HL-60 (cell line): Measurements from ENCODE around the gene AR.

Source experiments
- DNase-seq, 2 experiments: peaks; one replicate each; pipeline ENCODE4 v3.0.0-alpha.2; 2010 to 2020; ENCODE audit warnings: low read depth in 1 of 2, low spot score in 1 of 2
- H3K27ac ChIP-seq: fragments of 250-450 bp; sonication (Bioruptor Pico); replicated peaks from 2 replicates; pipeline ENCODE4 v1.5.1; 2020; ENCODE audit warnings: mild to moderate bottlenecking, moderate library complexity
- H3K27me3 ChIP-seq: fragments of 250-450 bp; sonication (Bioruptor Pico); 2 replicates; pipeline ENCODE4 v1.5.1; 2021; ENCODE audit warnings: mild to moderate bottlenecking, moderate library complexity; ENCODE audit not compliant: insufficient read depth, poor library complexity, severe bottlenecking
- H3K4me3 ChIP-seq: replicated peaks from 2 replicates; pipeline ENCODE4 v1.5.1; 2011; ENCODE audit warnings: mild to moderate bottlenecking, control low read depth, low read length; ENCODE audit not compliant: insufficient read depth
- GABPA ChIP-seq: IDR thresholded peaks from 2 replicates; pipeline ENCODE4 v1.6.1; 2012; ENCODE audit warnings: low read depth
- POLR2AphosphoS5 ChIP-seq: IDR thresholded peaks from 2 replicates; pipeline ENCODE4 v1.6.1; 2012; ENCODE audit warnings: low read depth
- REST ChIP-seq: IDR thresholded peaks from 2 replicates; pipeline ENCODE4 v1.6.1; 2012; ENCODE audit warnings: low read depth; ENCODE audit not compliant: insufficient replicate concordance
- SPI1 ChIP-seq: IDR thresholded peaks from 2 replicates; pipeline ENCODE4 v1.6.1; 2012; ENCODE audit warnings: low read depth, mild to moderate bottlenecking, borderline replicate concordance
- TF ChIP-seq, protein P1 (sequence below): IDR thresholded peaks from one replicate; pipeline ENCODE4 v1.5.1; 2011; ENCODE audit warnings: low read length, control low read depth, inconsistent platforms; ENCODE audit not compliant: insufficient read depth

Gene AR

GRCh38 chrX:67734111-67734753, 190.4 kb downstream of the AR start:
- TF ChIP-seq GABPA = no peak
- TF ChIP-seq, protein P1, sequence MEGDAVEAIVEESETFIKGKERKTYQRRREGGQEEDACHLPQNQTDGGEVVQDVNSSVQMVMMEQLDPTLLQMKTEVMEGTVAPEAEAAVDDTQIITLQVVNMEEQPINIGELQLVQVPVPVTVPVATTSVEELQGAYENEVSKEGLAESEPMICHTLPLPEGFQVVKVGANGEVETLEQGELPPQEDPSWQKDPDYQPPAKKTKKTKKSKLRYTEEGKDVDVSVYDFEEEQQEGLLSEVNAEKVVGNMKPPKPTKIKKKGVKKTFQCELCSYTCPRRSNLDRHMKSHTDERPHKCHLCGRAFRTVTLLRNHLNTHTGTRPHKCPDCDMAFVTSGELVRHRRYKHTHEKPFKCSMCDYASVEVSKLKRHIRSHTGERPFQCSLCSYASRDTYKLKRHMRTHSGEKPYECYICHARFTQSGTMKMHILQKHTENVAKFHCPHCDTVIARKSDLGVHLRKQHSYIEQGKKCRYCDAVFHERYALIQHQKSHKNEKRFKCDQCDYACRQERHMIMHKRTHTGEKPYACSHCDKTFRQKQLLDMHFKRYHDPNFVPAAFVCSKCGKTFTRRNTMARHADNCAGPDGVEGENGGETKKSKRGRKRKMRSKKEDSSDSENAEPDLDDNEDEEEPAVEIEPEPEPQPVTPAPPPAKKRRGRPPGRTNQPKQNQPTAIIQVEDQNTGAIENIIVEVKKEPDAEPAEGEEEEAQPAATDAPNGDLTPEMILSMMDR = no peak
- TF ChIP-seq POLR2AphosphoS5 = peak; percentile 21; the same call in 1 of the 2 replicates
- TF ChIP-seq REST = no peak
- TF ChIP-seq SPI1 = peak; percentile 15; the same call in 1 of the 2 replicates
- Histone ChIP-seq H3K27me3 (no peaks in the 10 kb centered on the region), H3K27ac (peak overlapping the region; percentile 48), H3K4me3 (no peak overlapping the region)
- DNase-seq = peak; percentile 69 to 79

GRCh38 chrX:67749536-67749935, 205.7 kb downstream of the AR start:
- TF ChIP-seq GABPA (no peak), SPI1 (no peak), POLR2AphosphoS5 (no peak), REST (no peak)
- TF ChIP-seq, protein P1 = no peak
- Histone ChIP-seq H3K27ac (no peak overlapping the region), H3K4me3 (no peak overlapping the region), H3K27me3 (no peaks in the 10 kb centered on the region)
- no peak for DNase-seq

DNA sequence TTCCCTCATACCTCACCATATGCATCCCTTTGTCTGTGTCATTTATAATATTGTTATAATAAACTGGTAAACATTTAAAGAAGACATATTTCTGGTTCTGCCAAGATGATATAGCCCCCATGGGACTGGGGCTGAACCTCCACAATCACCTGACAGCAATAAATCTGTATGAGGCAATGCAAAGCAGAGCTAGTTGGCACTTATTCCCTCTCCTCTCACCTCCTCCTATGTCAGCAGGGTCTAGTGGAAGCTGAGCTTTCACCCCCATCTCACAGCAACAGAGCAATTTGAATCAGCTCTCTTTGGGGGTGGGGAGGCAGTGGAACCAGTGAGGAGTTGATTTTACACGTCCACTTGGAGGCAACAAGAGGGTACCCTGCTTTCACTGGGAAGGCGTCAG, 206.9 kb downstream of the AR start:
- no peak overlapping the region for H3K4me3 ChIP-seq
- no peak overlapping the region for H3K27ac ChIP-seq
- no peak for TF ChIP-seq GABPA
- TF ChIP-seq POLR2AphosphoS5 = no peak
- no peak for TF ChIP-seq SPI1
- TF ChIP-seq, protein P1 = no peak
- no peak for TF ChIP-seq REST
- no peak for DNase-seq
- no peaks in the 10 kb centered on the region for H3K27me3 ChIP-seq
